Measurements from ENCODE around the gene EFCAB9.
"Not testable (repeated sequence)": the region's sequence is repeated elsewhere in the genome, so short reads cannot be mapped to it uniquely, and the experiment has no call there.

EFCAB9 gene

DNA sequence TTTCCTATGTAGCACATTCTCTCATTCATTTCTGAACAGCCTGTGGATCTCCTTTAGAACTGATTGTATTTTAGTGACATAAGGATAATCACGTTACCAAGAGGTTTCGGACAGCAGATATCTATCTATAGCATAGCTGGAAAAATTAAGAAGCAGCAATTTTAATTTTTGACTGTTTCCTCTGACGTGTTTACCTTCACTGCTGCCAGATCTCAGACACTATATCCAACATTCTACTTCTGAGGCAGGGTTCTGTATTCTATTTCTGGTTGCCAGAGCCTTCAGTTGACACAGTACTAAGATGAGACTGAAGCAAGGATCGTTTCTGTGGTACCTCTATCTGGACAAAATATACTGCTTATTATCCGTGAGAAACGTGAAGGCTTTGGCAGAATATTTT lies at the start of gene EFCAB9:
EFCAB9 (plus strand) TSS at position 301 of the 400 bp plus-strand sequence; CDS start at position 302, 1 bp downstream.
- no peak for DNase-seq (ENCODE audit: low read depth in 1 of 2, low spot score in 1 of 2)

DNA sequence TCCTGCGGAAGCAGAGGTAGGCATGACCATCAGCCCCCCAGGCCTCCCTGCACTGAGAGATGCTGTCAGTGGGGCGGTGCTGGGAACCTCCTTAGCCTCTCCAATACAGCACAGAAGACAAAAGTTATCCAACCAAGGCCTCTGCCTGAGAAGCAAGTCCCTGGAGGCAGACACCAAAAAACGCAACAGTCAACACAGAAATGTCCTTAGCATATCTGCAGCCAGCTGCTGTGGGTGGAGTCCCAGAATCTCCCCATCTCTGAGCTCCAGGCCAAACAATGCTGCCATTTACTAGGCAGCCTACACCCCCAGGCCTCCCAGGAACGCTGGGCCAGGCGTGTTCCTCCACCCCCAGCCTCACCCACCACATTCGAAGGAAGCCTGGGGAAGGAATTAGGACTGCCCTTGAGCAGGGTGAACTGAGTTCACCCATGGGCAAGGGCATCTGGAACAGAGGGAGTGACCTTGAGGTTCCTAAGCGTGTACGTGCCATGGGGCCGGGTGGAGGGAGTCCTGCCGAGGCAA lies 49.6 kb upstream of the EFCAB9 start:
- DNase-seq (ENCODE audit: low read depth in 1 of 2, low spot score in 1 of 2): no peak

DNA sequence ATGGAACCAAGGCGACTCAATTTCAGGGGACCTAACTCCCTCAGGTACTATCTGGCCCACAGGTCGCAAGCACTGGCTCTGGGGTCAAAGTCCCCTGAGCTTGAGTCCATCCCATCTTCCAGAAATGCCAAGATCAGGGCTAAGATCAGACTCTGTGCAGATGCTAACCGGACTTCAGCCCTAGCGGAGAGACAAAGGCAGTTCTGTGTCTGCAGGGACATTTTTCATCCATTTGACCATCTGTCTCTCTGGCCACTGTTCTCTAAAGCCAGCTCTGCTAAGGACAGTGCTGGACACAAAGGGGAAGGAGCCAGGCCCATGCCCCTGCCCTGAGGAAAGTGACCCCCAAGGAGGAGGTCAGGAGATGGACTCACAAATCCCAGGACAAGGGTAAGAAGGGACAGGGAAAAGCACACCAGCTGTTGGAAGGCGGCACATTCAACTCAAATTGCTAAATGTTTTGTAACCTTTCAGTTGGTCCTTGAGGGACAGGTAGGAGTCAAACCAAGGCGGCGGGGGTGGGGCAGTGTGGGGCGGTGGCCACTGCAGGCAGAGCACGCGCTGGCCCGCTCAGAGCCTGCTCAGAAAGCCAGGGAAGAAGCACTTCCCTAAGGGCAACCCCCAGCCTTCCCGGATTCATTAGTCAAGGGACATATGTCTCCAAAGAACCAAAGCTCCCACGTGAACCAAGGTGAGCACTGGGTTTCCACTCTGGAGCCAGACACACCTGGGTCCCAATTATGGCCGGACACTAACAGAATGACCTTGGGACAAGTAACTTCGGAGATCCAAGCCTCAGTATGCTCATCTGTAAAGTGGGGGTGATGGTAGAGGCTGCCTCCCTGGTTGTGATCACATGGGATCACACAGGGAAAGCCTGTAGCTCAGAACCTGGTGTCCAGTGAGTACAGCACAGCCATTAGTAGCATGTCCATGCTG lies 48.8 kb upstream of the EFCAB9 start:
- no peak for DNase-seq (ENCODE audit: low read depth in 1 of 2, low spot score in 1 of 2)

DNA sequence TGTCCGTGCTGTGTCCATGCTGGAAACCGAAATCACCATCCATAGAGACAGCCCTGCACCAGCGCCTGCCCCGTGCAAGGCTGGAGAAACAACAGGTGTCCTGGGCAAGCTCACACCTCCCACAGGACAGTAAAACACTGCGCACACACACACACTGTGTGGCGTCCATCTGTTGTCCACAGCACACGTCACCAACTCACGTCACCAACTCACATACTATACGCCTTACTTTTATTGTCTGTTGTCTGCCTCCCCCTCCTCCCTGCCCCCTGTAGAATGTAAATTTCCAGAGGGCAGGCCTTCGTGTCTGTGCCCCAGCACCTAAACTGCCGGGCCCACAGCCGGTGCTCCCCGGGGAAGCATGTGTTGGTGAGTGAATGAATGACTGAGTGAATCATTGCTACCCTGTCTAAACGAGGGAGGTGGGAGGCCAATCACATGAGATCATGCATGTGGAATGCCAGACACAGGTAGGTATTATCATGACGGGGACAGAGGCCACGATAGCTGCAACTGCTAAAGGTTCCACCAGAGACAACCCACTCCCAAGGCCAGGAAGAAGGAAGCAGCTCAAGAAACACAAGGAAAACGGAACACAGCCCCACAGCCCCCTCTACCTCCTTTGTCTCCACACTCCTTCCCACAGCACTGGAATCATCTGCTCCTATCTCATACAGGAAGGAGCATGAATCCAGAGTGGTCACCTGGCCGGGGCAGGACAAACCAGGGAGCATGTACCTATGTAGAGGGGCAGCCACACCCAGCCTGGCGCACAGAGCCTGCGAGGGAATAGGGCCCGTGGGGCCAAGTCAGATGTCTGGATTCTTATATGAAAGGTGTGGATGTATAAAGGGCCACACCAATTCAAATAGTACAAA lies 47.9 kb upstream of the EFCAB9 start:
- no peak for DNase-seq (ENCODE audit: low read depth in 1 of 2, low spot score in 1 of 2)

DNA sequence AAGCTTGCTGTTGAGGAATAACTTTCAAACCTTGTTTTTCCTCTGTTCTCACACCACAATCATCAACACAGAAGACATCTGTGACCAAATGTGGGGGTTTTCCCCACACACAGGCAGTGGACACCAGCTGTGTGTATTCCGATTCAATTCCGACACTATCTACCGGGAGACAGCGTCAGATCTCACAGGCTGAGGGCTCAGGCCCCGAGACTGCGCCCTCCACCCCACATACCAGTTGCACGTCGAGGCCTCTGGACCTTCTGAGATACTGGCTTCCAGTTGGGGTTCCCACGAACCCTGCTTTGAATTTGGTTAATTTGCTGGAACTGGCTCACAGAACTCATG lies 47.3 kb upstream of the EFCAB9 start:
- DNase-seq (ENCODE audit: low read depth in 1 of 2, low spot score in 1 of 2): no peak

DNA sequence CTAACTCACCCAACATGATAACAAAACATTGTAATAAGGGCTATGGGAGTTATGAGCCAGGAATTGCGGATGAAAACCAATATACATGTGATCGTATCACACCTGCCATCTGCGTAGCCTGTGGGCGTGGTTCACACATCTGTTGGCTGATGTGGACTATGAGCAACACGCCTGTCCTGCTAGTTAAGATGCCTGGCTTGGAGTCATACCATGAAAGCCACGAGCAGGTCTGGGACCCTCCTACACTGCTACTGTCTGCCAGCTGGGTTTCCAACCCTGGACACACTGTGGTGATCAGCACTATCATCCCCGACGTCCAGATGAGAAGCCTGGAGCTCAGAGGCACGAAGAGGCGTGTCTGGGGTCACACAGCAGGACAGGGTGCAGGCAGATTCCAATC lies 46.1 kb upstream of the EFCAB9 start:
- DNase-seq (ENCODE audit: low read depth in 1 of 2, low spot score in 1 of 2): no peak

DNA sequence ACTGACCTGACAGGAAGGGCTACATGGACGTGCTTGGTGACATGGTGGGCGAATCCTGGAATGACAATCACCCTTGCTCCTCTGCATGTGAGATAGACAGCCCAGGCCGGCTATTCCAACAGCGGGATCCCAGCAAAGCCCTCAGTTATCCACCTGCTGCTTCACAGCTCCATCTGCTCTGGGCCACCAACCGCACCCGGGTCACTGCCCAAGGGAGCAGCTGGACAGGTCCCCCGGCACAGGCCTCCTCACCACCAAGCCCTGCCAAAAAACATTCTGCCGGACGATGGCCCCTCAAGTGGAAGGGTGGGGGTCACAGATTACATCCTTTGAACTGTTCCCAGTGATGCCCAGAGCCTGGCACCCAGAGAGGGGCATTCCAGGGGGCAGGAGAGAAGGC lies 45.6 kb upstream of the EFCAB9 start:
- DNase-seq (ENCODE audit: low read depth in 1 of 2, low spot score in 1 of 2): no peak

DNA sequence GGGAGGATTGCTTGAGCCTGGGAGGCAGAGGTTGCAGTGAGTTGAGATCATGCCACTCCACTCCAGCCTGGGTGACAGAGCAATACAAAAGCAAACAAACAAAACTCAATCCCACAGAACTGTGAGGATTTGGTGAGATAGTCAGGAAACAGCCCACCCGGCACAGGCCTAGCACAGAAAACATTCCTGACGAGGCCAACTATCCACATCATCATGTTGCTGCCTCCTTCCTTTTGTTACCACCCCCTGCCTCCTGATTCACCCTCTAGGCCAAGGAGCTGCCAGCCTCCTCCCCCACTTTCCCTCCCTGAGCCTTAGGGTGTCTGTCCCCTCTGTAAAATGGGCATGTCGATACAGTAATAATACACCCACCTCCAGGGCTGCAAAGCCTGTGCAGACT lies 44.9 kb upstream of the EFCAB9 start:
- DNase-seq (ENCODE audit: low read depth in 1 of 2, low spot score in 1 of 2): no peak

DNA sequence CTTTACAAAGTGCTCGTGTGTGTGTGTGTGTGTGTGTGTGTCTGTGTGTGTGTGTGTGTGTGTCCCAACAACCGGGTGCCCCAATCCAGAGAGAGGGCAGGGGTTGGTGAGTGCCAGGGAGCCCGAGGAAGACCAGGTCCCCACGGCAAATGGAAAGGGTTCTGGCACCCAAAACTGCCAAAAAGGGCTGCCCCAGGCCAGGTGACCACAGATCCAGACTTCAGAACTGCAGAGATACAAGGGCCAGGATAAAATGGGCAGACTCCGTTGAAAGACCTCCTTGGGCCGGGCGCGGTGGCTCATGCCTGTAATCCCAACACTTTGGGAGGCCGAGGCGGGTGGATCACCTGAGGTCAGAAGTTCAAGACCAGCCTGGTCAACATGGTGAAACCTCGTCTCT lies 44.5 kb upstream of the EFCAB9 start:
- not testable (repeated sequence) for DNase-seq (ENCODE audit: low read depth in 1 of 2, low spot score in 1 of 2)

DNA sequence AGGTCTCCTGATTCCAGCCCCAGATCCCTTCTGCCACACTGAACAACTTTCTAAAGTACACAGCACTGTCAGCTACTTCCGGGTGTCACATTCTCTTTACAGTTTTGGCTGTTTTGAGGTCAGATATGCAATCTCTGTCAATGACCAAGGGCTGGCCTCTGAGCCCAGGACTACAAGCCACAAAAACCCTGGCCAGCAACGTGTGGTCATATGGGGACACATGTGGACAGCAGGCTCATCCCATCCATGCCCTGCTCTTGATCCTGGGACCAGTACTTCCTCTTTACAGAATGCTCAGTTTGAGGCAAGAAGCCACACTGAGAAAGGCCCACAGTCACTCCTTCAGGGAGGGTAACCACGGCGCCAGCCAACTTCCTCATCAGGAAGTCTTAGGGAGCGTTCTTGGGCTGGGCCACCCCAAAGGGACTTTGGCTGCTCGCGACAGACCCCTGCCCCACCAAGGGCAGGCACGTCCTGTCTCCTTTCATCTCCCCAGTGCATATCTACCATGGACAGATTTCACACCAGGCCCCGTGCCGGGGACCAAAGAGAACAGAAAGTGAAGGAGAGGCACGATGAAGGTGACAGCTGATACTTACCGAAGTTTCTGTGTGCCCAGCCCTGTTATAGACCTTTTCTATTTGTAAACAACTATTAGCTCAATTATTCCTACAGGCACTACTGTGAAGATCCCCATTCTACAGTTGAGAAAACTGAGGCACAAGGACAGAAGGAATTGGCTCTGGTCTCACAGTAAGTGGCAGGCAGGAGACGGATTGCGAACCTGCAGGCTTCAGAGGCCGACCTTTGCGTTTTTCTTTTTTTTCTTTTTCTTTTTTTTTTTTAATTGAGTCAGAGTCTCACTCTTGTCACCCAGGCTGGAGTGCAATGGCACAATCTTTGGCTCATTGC lies 43.2 kb upstream of the EFCAB9 start:
- no peak for DNase-seq (ENCODE audit: low read depth in 1 of 2, low spot score in 1 of 2)

DNA sequence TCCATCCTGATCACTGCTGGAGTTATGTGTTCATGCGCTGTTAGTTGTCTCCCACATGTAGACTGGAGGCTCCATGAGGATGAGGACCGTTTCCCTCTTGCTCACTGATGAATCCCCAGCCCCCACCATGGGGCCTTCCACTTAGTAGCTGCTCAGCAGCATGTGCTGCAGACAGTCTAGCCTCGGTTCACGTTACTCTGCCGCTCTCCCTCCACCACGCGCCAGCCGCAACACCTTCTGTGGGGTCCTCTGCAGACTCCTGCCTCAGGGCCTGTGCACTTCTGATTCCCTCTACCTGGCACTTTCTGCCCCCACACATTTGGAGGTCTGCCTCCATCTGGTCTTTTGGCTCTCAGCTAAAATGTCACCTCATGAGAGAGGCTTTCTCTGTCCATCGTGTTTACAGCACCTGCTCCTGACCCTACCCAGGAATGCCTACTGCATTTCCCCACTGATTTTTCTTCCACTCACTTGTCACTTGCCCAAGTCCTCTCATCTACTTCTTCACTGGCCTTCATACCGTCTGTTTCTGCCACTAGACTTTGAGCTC lies 42.2 kb upstream of the EFCAB9 start:
- DNase-seq (ENCODE audit: low read depth in 1 of 2, low spot score in 1 of 2): no peak

DNA sequence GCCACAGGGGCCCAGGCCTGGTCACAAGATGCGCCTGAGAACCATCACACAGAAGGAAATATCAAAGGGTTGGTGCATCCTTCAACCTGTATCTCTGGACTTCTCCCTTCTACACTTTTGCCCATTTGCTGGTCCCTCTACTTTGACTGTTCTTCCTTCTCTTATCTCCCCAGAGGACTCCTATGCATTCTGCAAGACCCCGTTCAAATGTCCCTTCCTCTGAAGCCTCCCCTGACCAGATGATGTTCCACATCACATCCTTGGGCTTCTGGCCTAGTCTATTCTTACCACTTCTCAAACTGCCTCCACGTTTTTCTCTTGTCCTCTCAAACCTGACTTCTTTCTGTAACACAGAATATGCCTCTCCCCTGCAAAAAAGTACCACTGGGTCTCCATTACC lies 40.3 kb upstream of the EFCAB9 start:
- DNase-seq (ENCODE audit: low read depth in 1 of 2, low spot score in 1 of 2): no peak

DNA sequence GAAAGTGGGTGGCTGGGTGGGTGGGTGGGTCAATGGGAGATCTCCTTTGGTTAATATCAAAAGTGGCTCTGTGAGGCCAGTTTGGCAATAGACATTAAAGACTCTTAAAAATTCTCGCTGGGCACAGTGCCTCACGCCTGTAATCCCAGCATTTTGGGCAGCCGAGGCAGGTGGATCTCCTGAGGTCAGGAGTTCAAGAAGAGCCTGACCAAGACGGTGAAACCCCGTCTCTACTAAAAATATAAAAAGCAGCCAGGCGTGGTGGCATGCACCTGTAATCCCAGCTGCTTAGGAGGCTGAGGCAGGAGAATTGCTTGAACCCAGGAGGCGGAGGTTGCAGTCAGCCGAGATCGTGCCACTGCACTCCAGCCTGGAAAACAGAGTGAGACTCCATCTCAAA lies 38.9 kb upstream of the EFCAB9 start:
- not testable (repeated sequence) for DNase-seq (ENCODE audit: low read depth in 1 of 2, low spot score in 1 of 2)

DNA sequence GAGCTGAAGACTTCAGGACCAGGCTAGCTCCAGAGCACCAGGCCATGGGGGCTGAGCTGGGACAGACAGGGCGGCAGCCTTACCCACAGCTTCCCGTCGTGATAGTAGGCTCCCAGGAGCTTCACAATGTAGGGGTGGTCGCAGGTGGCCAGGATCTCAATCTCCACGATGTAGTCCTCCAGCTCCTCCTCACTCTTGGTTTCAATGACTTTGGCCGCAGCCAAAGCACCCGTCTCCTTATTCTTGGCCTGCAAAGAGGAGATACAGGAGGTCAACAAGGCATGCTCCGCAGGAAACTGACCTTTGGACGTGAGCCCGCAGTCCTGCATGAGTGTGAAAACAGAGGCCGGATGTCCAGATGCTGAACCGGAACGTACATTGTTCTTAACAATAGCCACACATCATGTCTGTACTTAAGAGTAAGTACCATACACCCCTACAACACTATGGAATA lies 37.4 kb upstream of the EFCAB9 start:
- DNase-seq (ENCODE audit: low read depth in 1 of 2, low spot score in 1 of 2): no peak

DNA sequence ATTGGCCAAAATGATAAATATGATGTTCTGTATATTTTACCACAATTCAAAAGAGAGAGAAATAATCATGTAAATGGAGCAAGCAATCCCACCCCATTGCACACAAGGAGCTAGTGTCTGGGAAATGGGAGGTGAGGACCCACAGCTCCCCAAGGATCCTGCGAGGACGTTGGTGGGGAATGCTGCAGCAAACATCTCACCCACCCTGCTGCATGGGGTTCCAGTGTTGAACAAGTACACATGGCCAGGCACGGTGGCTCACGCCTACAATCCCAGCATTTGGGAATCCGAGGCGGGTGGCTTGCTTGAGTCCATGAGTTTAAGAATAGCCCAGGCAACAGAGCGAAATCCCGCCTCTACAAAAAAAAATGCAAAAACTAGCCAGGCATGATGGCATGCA lies 35.0 kb upstream of the EFCAB9 start:
- DNase-seq (ENCODE audit: low read depth in 1 of 2, low spot score in 1 of 2): no peak

DNA sequence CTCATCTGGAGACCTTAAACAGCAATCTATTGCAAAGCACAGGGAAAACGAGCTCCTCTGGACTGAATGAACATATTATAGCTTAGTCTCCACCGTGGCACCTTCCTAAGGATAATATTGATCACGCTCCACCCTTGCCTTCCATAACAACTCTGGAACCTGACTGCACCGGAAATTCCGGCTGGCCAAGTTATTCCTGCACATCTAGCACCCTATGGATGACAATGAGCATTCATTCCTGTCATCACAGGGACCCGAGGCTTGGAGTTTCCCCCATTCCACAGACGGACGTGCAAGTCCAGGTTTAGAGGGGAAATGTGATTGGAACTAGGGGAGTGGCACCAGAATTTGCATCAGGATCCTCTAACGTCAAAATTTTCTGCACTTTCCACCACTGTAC lies 33.5 kb upstream of the EFCAB9 start:
- DNase-seq (ENCODE audit: low read depth in 1 of 2, low spot score in 1 of 2): no peak

DNA sequence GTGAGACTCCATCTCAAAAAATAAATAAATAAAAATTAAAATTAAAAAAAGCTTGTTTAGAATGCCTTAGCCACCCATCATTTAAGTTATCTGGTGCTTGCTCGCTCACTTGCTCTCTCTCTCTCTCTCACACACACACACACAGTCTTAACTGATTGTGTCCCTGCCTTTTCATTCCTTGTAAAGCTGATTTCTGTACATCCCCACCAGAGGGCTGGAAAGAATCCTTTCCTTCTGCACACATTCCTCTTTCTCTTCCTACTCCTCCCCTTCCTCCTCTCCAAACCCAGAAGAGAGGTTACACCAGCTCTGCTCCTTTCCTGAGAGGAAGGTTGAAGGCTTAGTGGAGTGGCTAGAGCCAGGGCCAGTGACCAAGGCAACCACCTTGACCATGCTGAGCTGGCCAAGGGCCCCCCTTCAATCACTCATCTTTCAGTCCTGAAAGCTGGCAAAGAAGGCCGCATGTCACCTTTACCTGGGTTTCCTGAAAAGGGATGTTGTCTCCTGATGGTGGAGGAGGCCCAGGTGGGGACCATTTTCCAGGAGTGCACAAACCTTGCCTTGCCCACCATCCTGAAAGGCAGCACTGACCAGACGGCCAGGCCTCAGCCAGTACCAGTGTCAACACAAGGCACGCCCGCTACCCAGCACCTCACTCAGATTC lies 31.5 kb upstream of the EFCAB9 start:
- no peak for DNase-seq (ENCODE audit: low read depth in 1 of 2, low spot score in 1 of 2)

DNA sequence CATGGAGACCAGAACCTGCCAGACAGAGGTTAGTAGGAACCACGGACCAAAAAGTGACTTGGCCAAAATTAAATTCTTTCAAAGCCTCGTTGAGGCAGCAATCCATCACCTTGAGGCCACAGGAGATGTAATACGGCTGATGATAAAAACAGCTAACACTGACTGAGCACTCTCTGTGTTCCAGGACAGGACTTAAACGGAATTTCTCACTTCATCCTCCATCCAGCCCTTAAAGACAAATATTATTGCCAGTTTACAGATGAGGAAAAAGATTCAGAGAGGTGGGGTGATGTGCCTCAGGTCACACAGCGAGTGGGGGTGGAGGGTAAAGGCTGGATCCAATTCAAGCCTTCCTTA lies 31.0 kb upstream of the EFCAB9 start:
- no peak for DNase-seq (ENCODE audit: low read depth in 1 of 2, low spot score in 1 of 2)

DNA sequence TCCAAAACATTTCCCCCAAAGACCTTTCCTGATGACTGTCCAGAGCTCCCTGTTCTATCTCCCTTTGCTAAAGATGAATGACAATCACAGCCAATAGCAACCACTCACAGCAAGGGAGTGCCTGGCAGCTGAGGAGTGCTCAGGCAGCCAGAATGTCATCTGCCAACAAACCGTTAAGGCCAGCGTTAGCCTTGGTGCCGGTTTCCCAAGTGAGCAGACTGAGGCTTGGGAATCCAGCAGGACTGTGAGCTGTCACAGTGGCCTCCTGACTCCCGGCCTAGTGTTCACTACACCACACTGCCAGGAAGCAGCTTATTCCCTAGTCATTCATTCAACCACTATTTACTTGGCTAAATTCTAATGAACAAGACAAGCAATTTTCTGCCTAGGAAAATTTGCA lies 30.6 kb upstream of the EFCAB9 start:
- no peak for DNase-seq (ENCODE audit: low read depth in 1 of 2, low spot score in 1 of 2)

DNA sequence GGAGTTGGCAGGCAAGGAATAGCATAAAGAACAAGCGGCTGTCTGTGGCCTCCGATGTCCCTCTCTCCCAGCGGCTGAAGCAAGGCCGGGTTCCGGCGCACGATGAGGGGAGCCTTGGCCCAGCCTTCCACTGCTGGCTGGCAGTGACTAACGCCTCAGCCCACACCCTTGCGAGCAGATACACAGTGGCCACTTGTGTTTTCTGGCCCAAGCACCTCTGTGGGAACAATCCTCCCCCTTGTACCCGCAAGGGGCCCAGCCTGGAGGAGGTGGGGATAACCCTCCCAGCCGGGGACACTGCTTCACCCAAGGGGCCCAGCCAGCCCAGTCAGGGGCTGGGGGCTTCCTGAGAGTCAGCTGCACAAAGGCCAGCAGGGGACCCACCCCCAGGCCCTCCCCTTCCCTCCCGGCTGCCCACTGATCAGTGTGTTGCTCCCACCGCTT lies 29.2 kb upstream of the EFCAB9 start:
- no peak for DNase-seq (ENCODE audit: low read depth in 1 of 2, low spot score in 1 of 2)
